NCI-H526 (cell line): ENCODE data around the gene DCUN1D3.
"Not testable (repeated sequence)": the region's sequence is repeated elsewhere in the genome, so short reads cannot be mapped to it uniquely, and the experiment has no call there.

ENCODE experiments used
- DNase-seq, 2 experiments: peaks; one replicate each; lab custom pipeline; 2025; lab: John Stamatoyannopoulos, UW

The DCUN1D3 gene

DNA sequence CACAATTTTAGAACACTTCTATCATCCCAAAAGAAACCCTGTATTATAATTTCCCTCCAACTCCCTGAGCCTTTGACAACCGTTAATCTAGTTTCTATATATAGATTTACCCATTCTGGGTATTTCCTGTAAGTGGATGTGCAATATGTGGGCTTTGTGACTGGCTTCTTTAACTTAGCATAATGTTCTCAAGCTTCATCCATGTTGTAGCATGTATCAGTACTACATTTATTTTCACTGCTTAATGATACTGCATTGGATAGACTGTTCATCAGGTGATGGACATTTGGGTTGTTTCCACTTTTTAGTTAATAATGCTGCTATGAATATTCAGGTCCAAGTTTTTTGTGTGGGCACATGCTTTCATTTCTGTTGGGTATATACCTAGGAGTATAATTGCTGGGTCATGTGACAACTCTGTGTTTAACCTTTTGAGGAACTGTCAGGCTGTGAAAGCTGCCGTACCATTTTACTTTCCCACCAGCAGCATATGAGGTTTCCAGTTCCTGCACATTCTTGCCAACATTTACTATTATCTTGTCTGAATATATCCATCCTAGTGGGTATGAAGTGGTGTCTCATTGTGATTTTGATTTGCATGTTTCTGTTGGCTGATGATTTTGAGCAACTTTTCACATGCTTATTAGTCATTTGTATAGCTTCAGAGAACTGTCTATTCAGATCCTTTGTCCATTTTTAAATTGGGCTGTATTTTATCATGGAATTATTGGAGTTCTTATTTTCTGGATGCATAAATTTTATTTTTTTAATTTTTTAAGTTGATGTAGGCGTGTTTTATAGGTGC is 77.4 kb downstream of the DCUN1D3 start:
- no peak for DNase-seq

GRCh38 chr16:20821682-20822081 is 78.5 kb downstream of the DCUN1D3 start:
- no peak for DNase-seq

GRCh38 chr16:20818929-20819585 is 81.1 kb downstream of the DCUN1D3 start:
- no peak for DNase-seq

GRCh38 chr16:20814784-20815183 is 85.4 kb downstream of the DCUN1D3 start:
- DNase-seq, result no peak

DNA sequence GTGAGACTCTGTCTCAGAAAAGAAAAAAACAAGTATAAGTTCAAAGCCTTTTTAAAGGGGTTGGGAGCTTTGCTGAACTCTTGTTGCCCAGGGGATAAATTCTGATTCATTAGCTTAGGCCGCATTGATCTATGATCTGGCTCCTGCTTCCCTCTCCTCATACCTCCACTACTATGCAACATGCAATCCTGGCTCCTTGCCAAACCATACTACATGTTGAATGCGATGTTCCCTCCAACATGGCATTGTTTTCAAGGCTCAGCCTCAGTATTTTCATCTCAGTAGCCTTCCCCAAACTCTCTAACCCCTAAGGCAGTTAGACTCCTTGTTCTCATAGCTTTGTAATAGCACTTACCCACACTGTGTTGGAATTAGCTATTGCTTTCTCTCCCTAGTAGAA is 87.6 kb downstream of the DCUN1D3 start:
- DNase-seq, result no peak

DNA sequence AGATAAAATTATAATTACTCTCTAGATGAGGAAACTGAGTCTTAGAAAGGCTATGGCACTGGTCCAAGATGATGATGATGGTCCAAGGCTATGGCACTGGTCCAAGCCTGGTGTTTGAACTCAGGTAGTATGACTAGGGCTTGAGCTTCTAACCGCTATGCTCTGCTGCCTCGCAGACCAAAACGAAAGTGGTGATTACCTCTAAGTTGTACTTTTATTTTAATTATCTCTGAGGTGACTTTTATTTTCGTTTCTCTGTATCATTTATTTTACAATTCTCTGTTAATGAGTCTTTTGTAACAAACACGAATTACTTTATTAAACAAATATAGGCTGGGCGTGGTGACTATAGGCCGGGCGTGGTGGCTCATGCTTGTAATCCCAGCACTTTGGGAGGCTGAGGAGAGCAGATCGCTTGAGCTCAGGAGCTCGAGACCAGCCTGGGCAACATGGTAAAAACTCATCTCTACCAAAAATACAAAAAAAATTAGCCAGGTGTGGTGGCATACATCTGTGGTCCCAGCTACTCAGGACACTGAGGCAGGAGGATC is 88.2 kb downstream of the DCUN1D3 start:
- no peak for DNase-seq

DNA sequence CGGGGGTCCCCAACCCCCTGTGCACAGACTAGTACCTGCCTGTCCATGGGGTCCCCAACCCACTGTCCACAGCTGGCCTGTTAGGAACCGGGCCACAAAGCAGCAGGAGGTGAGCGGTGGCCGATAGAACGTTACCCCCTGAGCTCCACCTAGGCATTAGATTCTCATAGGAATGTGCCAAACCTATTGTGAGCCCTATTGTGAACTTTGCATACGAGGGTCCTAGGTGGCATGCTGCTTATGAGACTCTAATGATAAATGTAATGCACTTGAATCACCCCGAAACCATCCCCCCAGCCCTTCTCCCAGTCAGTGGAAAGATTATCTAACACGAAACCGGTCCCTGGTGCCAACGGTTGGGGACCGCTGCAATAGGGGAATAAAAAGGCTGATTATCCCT is 92.3 kb downstream of the DCUN1D3 start:
- no peak for DNase-seq

- peak; percentile 84 to 92 for DNase-seq
Measured at GRCh38 chr16:20806168-20807050, 93.7 kb downstream of the DCUN1D3 start, which contains the start of the genes ERI2 and REXO5. Gene ERI2, minus strand, starts transcription at chr16:20806472. Its CDS starts 42 bp downstream, at chr16:20806430. Gene REXO5, plus strand, starts transcription at chr16:20806527. Its CDS starts 427 bp downstream, at chr16:20806954.

GRCh38 chr16:20805684-20806167 is 94.4 kb downstream of the DCUN1D3 start:
- DNase-seq, result not testable (repeated sequence)
